HEK293T (cell line): ENCODE measurements around the gene PPP1R15A.

ENCODE experiments used
- HDGF ChIP-seq: fragments of 450-650 bp; IDR thresholded peaks from 2 replicates; pipeline ENCODE4 v1.6.1; 2017; ENCODE audit warnings: antibody characterized with exemption, borderline replicate concordance
- L3MBTL2 ChIP-seq: fragments of 450-650 bp; conservative IDR thresholded peaks from 2 replicates; pipeline ENCODE4 v1.6.1; 2016; ENCODE audit warnings: mild to moderate bottlenecking

- no peak for TF ChIP-seq L3MBTL2
- no peak for TF ChIP-seq HDGF
Observed at GRCh38 chr19:48897181-48897580, 25.0 kb downstream of the PPP1R15A start.
